NCI-H2081 treated with DMSO at 0.1 percent for 48 hours (cell line): ENCODE measurements around the gene BMPER.
"Not testable (repeated sequence)": the region's sequence is repeated elsewhere in the genome, so short reads cannot be mapped to it uniquely, and the experiment has no call there.

ENCODE experiments used
- DNase-seq: peaks from one replicate; lab custom pipeline; 2025; lab: John Stamatoyannopoulos, UW

Gene BMPER

GRCh38 chr7:34137176-34137575 lies 231.8 kb downstream of the BMPER start:
- no peak for DNase-seq

GRCh38 chr7:34138483-34138882 lies 233.1 kb downstream of the BMPER start:
- DNase-seq, result no peak

GRCh38 chr7:34139086-34139485 lies 233.7 kb downstream of the BMPER start:
- DNase-seq, result no peak

GRCh38 chr7:34140066-34140465 lies 234.7 kb downstream of the BMPER start:
- DNase-seq, result no peak

- no peak for DNase-seq
Observed at GRCh38 chr7:34143402-34143801, 238.1 kb downstream of the BMPER start.

GRCh38 chr7:34145603-34146002 lies 240.3 kb downstream of the BMPER start:
- DNase-seq, result no peak

GRCh38 chr7:34153656-34154270 lies 248.4 kb downstream of the BMPER start:
- DNase-seq, result no peak

GRCh38 chr7:34155220-34155908 lies 250.0 kb downstream of the BMPER start:
- no peak for DNase-seq

GRCh38 chr7:34156336-34156735 lies 251.0 kb downstream of the BMPER start:
- DNase-seq, result no peak

- no peak for DNase-seq
Observed at GRCh38 chr7:34157137-34157536, 251.8 kb downstream of the BMPER start.

GRCh38 chr7:34158368-34159153 lies 253.2 kb downstream of the BMPER start:
- no peak for DNase-seq

- DNase-seq, result no peak
Observed at GRCh38 chr7:34160261-34160752, 255.0 kb downstream of the BMPER start.

GRCh38 chr7:34162027-34162565 lies 256.8 kb downstream of the BMPER start:
- DNase-seq, result no peak

- DNase-seq, result peak; percentile 43
Observed at GRCh38 chr7:34162677-34163076, 257.3 kb downstream of the BMPER start.

- no peak for DNase-seq
Observed at GRCh38 chr7:34163956-34164355, 258.6 kb downstream of the BMPER start.

GRCh38 chr7:34165466-34165865 lies 260.1 kb downstream of the BMPER start:
- no peak for DNase-seq

- no peak for DNase-seq
Observed at GRCh38 chr7:34165927-34166550, 260.7 kb downstream of the BMPER start.

GRCh38 chr7:34168013-34168412 lies 262.7 kb downstream of the BMPER start:
- DNase-seq, result no peak

- not testable (repeated sequence) for DNase-seq
Observed at GRCh38 chr7:34174688-34175616, 269.6 kb downstream of the BMPER start.

- DNase-seq, result no peak
Observed at GRCh38 chr7:34175837-34176236, 270.5 kb downstream of the BMPER start.

- DNase-seq, result no peak
Observed at GRCh38 chr7:34177476-34177875, 272.1 kb downstream of the BMPER start.
